Endothelial cell of hepatic sinusoid (primary cell): Measurements from ENCODE around the gene ACACB.

Source experiments
- in situ Hi-C: cut with HindIII; loops from 2 replicates; pipeline ENCODE4 v1.10.0; 2017; ENCODE audit warnings: low sequenced_read_pairs

ACACB gene

DNA sequence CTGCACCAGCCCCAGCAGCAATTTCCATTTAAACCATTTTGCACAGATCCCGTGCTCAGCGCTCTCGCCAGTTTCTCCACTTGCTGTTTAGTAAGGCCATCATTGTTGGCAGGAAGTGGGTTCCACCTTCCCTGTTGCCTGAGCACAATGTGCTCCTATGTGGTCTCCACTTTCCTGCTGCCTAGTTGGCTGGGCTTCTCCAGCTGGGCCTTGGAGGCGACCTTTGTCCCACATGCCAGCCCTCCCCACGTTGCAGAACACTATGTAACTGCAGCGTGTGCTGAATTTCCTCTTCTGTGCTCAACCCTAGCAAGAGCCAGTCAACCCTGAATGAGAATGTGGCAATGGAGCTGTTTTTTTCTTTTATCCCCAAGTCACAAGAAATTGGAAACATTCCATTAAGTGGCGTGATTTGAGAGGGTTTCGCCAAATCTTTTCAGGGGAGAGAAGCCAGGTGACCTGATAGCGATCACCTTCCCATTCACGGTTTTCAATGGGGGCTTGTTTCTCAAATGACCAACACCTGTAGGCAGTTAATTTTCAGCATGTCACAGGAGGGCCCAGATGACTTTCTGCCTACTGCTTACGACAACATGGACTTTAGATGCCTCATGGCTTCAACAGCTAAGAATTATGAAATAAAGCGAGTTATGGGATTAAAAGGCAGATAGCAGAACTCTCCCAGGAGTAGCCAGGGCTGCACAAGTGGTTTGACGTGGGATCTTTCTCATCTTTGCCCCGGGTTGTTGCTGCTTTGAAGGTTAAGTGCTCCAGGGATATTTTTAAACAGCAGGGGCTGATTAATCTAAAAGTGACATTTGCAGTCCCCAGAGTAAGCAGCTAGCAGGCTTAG, at the start of gene ACACB:
ACACB (plus strand) TSS at position 830 of the 853 bp plus-strand sequence. CDS start 22,819 bp downstream, outside the sequence.
- in situ Hi-C loops, result loop anchor here (25.0 kb wide), 1 partner anchor 554 kb away; the partner anchor contains the start of genes ISCU and SART3

DNA sequence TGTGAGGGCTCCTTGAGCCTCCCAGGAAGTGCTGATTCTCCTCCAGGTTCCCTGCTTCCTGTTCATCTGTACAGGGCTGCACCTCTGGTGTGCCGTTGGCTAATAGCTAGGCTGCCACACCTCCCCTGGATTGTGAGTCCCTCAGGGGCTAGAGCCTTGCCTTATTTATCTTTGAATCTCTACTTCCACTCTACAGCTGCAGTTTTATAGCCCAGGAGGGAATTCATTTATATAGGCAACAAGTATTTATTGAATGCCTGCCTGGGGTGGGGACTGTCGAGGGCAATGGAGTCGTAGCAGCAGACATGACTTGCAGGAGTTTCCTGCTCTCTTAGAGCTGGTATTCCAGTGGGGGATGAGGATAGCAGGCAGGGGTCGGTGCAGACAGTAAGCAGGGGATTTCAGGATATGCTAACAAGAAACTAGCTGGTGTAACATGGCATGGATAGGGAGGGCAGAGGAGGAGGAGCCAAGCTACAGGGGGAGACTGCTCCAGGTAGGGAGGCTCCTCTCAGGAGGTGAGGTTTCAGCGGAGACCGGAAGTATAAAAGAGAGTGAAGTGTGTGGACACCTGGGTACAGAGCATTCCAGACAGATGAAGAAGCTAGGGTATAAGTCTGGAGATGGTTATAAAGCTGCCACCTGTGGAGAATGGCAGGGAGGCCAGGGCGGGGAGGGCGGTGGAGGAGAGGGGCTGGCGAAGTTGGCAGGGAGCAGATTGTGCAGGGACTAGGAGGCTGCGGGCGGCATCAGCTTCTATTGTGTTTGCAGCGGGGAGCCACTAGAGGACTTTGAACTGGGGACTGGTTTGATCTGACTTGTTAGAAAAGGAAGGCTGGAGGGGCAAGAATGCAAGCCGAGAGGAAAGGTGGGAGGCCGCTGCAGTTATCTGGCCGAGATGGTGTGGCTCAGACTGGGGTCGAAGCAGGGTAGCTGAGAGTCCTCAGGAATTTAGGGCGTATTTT, 46.8 kb upstream of the ACACB start:
- in situ Hi-C loops, result no loop called here

GRCh38 chr12:109074866-109075265, 41.5 kb upstream of the ACACB start:
- in situ Hi-C loops, result no loop called here

DNA sequence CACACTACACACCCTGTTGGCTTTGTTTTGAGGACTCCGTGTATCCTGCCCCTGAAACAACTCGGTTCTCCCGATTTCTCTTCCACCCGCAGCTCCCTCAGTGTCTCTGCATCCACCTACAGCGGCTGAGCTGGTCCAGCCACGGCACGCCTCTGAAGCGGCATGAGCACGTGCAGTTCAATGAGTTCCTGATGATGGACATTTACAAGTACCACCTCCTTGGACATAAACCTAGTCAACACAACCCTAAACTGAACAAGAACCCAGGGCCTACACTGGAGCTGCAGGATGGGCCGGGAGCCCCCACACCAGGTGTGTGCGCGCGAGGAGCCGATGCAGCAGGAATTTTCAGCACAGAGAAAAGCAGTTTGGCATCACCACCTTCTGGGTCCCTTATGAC, 33.6 kb upstream of the ACACB start:
- in situ Hi-C loops, result no loop called here

DNA sequence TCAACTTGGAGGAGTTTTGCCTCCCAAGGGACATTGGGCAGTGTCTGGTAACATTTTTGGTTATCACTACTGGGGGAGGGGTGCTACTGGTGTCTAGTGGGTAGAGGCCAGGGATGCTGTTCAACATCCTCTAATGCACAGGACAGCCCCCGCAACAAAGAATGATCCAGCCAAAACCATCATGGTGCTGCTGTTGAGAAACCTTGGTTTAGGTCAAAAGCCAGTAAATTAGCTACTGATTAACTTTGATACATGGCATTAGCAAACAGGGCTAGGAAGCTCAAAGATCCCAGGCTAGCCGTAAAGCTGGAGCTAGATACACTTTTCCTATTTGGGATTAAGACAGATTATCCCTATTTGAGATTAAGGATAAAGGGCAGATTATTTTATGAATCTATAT, 32.0 kb upstream of the ACACB start:
- in situ Hi-C loops, result no loop called here

GRCh38 chr12:109085590-109085989, 30.8 kb upstream of the ACACB start:
- in situ Hi-C loops, result no loop called here

- in situ Hi-C loops, result no loop called here
Observed at GRCh38 chr12:109087250-109087649, 29.1 kb upstream of the ACACB start.

- in situ Hi-C loops, result no loop called here
Observed at GRCh38 chr12:109088818-109089217, 27.6 kb upstream of the ACACB start.

- in situ Hi-C loops, result loop anchor here (10.0 kb wide), 1 partner anchor 225 kb away; no protein-coding TSS in a partner anchor
Observed at GRCh38 chr12:109089683-109090082, 26.7 kb upstream of the ACACB start.

DNA sequence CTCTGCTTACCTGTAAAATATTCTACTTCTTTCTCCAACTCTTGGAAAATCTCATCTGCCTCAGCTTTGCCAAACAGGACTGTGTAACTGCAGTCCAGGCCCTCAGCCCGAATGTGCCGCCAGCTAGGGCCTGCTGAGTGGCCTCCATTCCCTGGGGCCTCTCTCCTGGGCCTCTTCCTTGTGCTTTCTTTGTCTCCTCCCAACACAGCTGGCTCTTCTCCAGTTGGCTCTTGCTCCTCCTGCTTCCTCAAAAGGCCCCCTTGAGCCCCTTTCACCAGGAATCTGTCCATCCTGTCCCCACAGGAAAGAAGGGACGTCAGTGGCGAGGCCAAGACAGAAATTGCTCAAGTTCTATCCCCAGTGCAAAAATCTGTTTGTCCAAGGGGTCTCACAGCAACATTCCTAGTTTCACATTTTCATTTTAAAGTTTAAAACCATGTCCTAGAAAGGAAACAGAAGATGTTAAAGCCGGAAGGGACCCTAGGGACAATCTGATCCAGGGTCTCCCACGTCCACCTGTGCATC, 23.8 kb upstream of the ACACB start:
- in situ Hi-C loops, result loop anchor here (10.0 kb wide), 1 partner anchor 228 kb away; no protein-coding TSS in a partner anchor

- in situ Hi-C loops, result loop anchor here (10.0 kb wide), 1 partner anchor 228 kb away; no protein-coding TSS in a partner anchor
Observed at GRCh38 chr12:109093022-109093918, 23.1 kb upstream of the ACACB start, which contains the start of gene ALKBH2. TSS of gene ALKBH2 (minus strand) at chr12:109093472. CDS start at chr12:109092786, 686 bp downstream.

GRCh38 chr12:109097140-109097434, 19.3 kb upstream of the ACACB start:
- in situ Hi-C loops, result loop anchor here (10.0 kb wide), 1 partner anchor 232 kb away; no protein-coding TSS in a partner anchor

- in situ Hi-C loops, result loop anchor here (10.0 kb wide), 1 partner anchor 233 kb away; no protein-coding TSS in a partner anchor
Observed at GRCh38 chr12:109097435-109098182, 18.8 kb upstream of the ACACB start, which contains the start of gene UNG. TSS of gene UNG (plus strand) at chr12:109097597. CDS start at chr12:109097680, 83 bp downstream.

- in situ Hi-C loops, result loop anchor here (10.0 kb wide), 1 partner anchor 233 kb away; no protein-coding TSS in a partner anchor
Observed at GRCh38 chr12:109098183-109098604, 18.2 kb upstream of the ACACB start.

- in situ Hi-C loops, result loop anchor here (10.0 kb wide), 1 partner anchor 234 kb away; no protein-coding TSS in a partner anchor
Observed at GRCh38 chr12:109098651-109099050, 17.7 kb upstream of the ACACB start.

DNA sequence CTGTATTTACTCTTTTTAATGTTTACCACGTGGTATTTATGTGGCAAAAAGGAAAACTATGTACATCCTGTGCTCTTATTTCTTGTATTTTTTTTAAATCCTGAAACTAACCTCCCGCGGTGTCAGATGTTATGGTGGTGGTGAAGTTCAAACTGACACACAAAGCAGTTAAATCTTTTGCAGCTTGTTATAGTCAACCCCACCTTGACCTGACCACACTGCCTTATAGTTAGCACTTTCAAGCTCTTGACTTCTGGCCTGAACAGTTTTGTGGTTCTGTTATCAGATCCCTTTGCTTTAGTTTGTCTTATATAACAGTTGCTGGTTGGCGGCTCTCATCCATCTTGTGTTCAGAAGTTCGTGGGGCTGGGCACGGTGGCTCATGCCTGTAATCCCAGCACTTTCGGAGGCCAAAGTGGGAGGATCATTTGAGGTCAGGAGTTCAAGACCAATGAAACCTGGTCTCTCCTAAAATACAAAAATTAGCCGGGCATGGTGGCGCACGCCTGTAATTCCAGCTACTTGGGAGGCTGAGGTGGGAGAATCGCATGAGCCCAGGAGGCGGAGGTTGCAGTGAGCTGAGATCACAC, 16.9 kb upstream of the ACACB start:
- in situ Hi-C loops, result loop anchor here (10.0 to 25.0 kb wide), 2 partner anchors 235 to 537 kb away; partner anchors contain the start of genes ISCU and SART3

DNA sequence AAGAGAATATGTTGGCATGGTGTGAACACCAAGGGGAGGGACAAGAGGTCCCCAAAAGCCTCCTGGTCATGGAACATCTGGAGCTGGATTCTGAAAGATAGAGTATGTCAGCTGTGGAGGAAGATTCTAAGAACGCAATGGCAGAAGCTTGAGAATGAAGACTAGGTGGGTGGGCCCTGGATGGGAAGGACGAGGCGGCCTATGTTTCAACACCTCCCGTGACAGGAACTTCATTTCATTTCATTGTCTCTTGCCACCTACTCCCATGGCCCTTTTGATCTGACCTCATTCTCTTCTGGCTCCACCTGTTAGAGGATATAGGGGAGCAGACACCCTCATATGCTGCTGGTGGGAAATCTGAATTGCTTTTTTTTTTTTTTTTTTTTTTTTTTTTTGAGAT, 15.6 kb upstream of the ACACB start:
- in situ Hi-C loops, result loop anchor here (25.0 kb wide), 1 partner anchor 538 kb away; the partner anchor contains the start of genes ISCU and SART3

DNA sequence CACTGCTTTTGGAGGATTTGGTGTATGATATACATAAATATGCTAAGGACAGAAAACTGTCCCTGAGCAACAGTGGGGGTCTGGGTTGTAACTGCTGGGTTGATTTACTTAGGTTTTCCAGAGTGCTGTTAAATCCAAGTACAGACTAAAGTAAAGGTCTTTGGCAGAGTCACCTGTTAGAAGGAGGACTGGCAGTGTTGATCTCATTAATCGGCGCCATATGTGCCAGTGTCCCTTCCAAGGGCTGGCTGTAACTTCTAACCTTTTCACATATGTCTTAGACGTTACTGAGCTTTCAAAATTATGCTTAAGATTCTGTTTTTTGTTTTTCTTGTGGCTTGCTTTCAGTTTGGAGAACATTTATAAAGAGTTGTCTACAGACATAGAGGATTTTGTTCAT, 13.9 kb upstream of the ACACB start:
- in situ Hi-C loops, result loop anchor here (25.0 kb wide), 1 partner anchor 540 kb away; the partner anchor contains the start of genes ISCU and SART3
